NB4 (cell line): ENCODE data around the gene SRP68.

Source experiments
- MYC ChIP-seq: IDR thresholded peaks from 2 replicates; pipeline ENCODE4 v1.6.1; 2011; ENCODE audit warnings: low read depth, low read length
- POLR2A ChIP-seq: IDR thresholded peaks from 2 replicates; pipeline ENCODE4 v1.6.1; 2011; ENCODE audit warnings: mild to moderate bottlenecking; ENCODE audit not compliant: insufficient read length; ENCODE audit errors: extremely low read depth
- TF ChIP-seq, protein P1 (sequence below): IDR thresholded peaks from one replicate; pipeline ENCODE4 v1.5.1; 2012; ENCODE audit warnings: low read depth, low read length
- TF ChIP-seq, protein P2 (sequence below): IDR thresholded peaks from 2 replicates; pipeline ENCODE4 v1.6.1; 2011; ENCODE audit warnings: low read depth, low read length

DNA sequence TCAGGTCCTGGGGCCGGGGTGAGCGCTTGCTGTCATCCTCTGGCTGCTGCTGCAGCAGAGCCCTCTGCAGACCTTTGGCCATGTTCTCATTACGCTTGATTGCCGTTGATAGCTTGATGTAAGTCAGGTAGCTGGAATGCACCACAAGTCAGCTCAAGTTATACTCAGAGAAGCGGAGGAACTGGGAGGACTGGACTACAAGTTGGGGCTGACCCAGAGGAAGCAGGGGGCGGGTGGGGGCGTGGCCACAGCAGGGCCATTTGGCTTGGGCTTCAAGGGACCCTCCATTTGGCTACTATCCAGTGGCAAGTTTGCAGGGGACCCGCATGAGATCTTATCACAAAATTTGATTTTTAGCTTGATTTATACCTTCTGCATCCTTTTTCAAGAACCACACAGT lies 26.3 kb downstream of the SRP68 start:
- TF ChIP-seq, protein P1, sequence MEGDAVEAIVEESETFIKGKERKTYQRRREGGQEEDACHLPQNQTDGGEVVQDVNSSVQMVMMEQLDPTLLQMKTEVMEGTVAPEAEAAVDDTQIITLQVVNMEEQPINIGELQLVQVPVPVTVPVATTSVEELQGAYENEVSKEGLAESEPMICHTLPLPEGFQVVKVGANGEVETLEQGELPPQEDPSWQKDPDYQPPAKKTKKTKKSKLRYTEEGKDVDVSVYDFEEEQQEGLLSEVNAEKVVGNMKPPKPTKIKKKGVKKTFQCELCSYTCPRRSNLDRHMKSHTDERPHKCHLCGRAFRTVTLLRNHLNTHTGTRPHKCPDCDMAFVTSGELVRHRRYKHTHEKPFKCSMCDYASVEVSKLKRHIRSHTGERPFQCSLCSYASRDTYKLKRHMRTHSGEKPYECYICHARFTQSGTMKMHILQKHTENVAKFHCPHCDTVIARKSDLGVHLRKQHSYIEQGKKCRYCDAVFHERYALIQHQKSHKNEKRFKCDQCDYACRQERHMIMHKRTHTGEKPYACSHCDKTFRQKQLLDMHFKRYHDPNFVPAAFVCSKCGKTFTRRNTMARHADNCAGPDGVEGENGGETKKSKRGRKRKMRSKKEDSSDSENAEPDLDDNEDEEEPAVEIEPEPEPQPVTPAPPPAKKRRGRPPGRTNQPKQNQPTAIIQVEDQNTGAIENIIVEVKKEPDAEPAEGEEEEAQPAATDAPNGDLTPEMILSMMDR = no peak
- TF ChIP-seq POLR2A (no peak), MYC (no peak)
- TF ChIP-seq, protein P2, sequence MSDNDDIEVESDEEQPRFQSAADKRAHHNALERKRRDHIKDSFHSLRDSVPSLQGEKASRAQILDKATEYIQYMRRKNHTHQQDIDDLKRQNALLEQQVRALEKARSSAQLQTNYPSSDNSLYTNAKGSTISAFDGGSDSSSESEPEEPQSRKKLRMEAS = no peak
